PC-3 (cell line): ENCODE measurements around the gene CMSS1. TPM values are rescaled to one million over a fixed set of nuclear protein-coding genes. Genes with fewer than 3 reads are reported as not detected.

ENCODE experiments used
- ATAC-seq: fragments of 200-7000 bp; cut with Tn5 transposase; 2 replicates; pipeline ENCODE4 v1.9.1; 2020; ENCODE audit warnings: mild to moderate bottlenecking, moderate library complexity
- BruUV-seq: library from RNA; stranded (reverse); fragments of 400-500 nt; replicated peaks from 2 replicates; lab custom pipeline; 2021; lab: Mats Ljungman, UMichigan
- CTCF ChIA-PET: fragments of 300-600 bp; sonication (Branson Sonifier 250); formaldehyde crosslinking; loops from one replicate; lab custom pipeline; 2022; ENCODE audit warnings: antibody characterized with exemption; lab: Charles Lee
- POLR2A ChIA-PET: fragments of 300-600 bp; sonication (Branson Sonifier 250); formaldehyde crosslinking; loops from one replicate; lab custom pipeline; 2022; ENCODE audit warnings: antibody characterized with exemption; ENCODE audit not compliant: unreplicated experiment; lab: Charles Lee
- DNase-seq: peaks from one replicate; pipeline ENCODE4 v3.0.0-alpha.2; 2015
- H2AFZ ChIP-seq: fragments of 300-600 bp; sonication (generic); 2 replicates; pipeline ENCODE4 v1.6.0; 2016; ENCODE audit warnings: antibody characterized with exemption, low read length
- H3F3A ChIP-seq: fragments of 300-600 bp; sonication (generic); one replicate; pipeline ENCODE4 v1.6.0; 2017; ENCODE audit warnings: antibody characterized with exemption, low read length, control low read depth, mild to moderate bottlenecking; ENCODE audit not compliant: unreplicated experiment
- H3K27ac ChIP-seq: fragments of 300-600 bp; sonication (generic); 2 replicates; pipeline ENCODE4 v1.5.1; 2016; ENCODE audit warnings: mild to moderate bottlenecking, low read length
- H3K27me3 ChIP-seq: fragments of 300-600 bp; sonication (generic); 2 replicates; pipeline ENCODE4 v1.6.1; 2016; ENCODE audit warnings: low read length, mixed read lengths
- H3K36me3 ChIP-seq: fragments of 300-600 bp; sonication (generic); 2 replicates; pipeline ENCODE4 v1.6.1; 2016; ENCODE audit warnings: low read depth, mixed run types, low read length, mixed read lengths
- H3K4me1 ChIP-seq: fragments of 300-600 bp; sonication (generic); 2 replicates; pipeline ENCODE4 v1.5.1; 2016; ENCODE audit warnings: low read length; ENCODE audit not compliant: insufficient read depth
- H3K4me2 ChIP-seq: fragments of 300-600 bp; sonication (generic); 2 replicates; pipeline ENCODE4 v1.6.0; 2016; ENCODE audit warnings: low read length
- H3K4me3 ChIP-seq: fragments of 300-600 bp; sonication (generic); 2 replicates; pipeline ENCODE4 v1.5.1; 2016; ENCODE audit warnings: mild to moderate bottlenecking, low read length, mixed read lengths
- H3K79me2 ChIP-seq: fragments of 300-600 bp; sonication (generic); 2 replicates; pipeline ENCODE4 v1.6.1; 2017; ENCODE audit warnings: low read length, mixed read lengths
- H3K9ac ChIP-seq: fragments of 300-600 bp; sonication (generic); 2 replicates; pipeline ENCODE4 v1.6.0; 2016; ENCODE audit warnings: mild to moderate bottlenecking, low read length
- H3K9me2 ChIP-seq: fragments of 300-600 bp; sonication (generic); replicated peaks from 2 replicates; pipeline ENCODE4 v1.6.1; 2016; ENCODE audit warnings: mixed run types, low read length, mixed read lengths
- H3K9me3 ChIP-seq: fragments of 300-600 bp; sonication (generic); 2 replicates; pipeline ENCODE4 v1.6.1; 2016; ENCODE audit warnings: low read length, mixed read lengths
- H4K20me1 ChIP-seq: fragments of 300-600 bp; sonication (generic); 2 replicates; pipeline ENCODE4 v1.6.1; 2016; ENCODE audit warnings: low read length, mixed read lengths
- EZH2 ChIP-seq: fragments of 300-600 bp; sonication (generic); IDR thresholded peaks from one replicate; pipeline ENCODE4 v1.6.1; 2017; ENCODE audit warnings: antibody characterized with exemption, mild to moderate bottlenecking, low read length; ENCODE audit not compliant: unreplicated experiment
- EZH2phosphoT487 ChIP-seq: fragments of 300-600 bp; sonication (generic); IDR thresholded peaks from 2 replicates; pipeline ENCODE4 v1.6.1; 2018; ENCODE audit warnings: mild to moderate bottlenecking, antibody characterized with exemption, low read length, borderline replicate concordance
- intact Hi-C: fragments of 100-400 bp; cut with micrococcal nuclease; formaldehyde crosslinking; loops from 2 replicates; pipeline ENCODE4 v1.9.0; 2023
- total RNA-seq: library from RNA; depleted of rRNA; stranded (reverse); fragments of >200 nt; gene quantifications from 2 replicates; pipeline ENCODE4 v1.2.3, GENCODE V29; 2014
- TF ChIP-seq, protein P1 (sequence below): fragments of 300-600 bp; sonication (generic); conservative IDR thresholded peaks from 2 replicates; pipeline ENCODE4 v1.5.1; 2017; ENCODE audit warnings: antibody characterized with exemption, low read depth, mild to moderate bottlenecking, low read length

The CMSS1 gene
- total RNA-seq, 1 experiment from 2014 or later = 63.1 TPM

DNA sequence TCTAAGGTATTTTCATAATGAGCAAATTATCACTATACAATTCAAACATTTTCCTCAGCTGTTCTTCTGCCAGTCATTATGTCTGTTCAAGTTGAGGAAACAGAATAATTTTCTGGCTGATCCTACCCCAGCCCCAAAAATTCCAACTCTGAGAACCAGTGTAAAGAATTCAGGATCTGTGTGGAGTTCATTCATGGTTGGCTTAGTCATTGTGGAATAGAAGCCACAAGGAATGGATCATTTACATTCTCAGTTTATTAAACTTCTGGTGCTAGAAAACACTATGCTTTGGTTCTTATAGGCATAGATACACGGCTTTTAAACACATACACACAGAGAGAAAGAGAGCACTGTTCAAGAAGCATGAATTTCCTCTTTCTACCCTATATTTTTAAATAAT lies 134.6 kb downstream of the CMSS1 start:
- POLR2A ChIA-PET = no interaction called here
- Histone ChIP-seq H2AFZ (no peak overlapping the region), H3K4me2 (no peak overlapping the region), H3K4me1 (peaks cover 9% of the 10 kb centered on the region), H3K36me3 (no peaks in the 10 kb centered on the region), H3K27me3 (no peaks in the 10 kb centered on the region), H3K9me2 (no peaks in the 10 kb centered on the region), H3K9me3 (no peaks in the 10 kb centered on the region), H3K4me3 (no peak overlapping the region), H3K9ac (no peak overlapping the region), H3F3A (no peaks in the 10 kb centered on the region), H3K79me2 (no peaks in the 10 kb centered on the region), H3K27ac (no peak overlapping the region), H4K20me1 (no peaks in the 10 kb centered on the region)
- DNase-seq (peak; percentile 49), ATAC-seq (no peak)
- BruUV-seq = no TSS peak
- TF ChIP-seq EZH2phosphoT487 = no peak
- no peak for TF ChIP-seq EZH2
- TF ChIP-seq, protein P1, sequence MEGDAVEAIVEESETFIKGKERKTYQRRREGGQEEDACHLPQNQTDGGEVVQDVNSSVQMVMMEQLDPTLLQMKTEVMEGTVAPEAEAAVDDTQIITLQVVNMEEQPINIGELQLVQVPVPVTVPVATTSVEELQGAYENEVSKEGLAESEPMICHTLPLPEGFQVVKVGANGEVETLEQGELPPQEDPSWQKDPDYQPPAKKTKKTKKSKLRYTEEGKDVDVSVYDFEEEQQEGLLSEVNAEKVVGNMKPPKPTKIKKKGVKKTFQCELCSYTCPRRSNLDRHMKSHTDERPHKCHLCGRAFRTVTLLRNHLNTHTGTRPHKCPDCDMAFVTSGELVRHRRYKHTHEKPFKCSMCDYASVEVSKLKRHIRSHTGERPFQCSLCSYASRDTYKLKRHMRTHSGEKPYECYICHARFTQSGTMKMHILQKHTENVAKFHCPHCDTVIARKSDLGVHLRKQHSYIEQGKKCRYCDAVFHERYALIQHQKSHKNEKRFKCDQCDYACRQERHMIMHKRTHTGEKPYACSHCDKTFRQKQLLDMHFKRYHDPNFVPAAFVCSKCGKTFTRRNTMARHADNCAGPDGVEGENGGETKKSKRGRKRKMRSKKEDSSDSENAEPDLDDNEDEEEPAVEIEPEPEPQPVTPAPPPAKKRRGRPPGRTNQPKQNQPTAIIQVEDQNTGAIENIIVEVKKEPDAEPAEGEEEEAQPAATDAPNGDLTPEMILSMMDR = no peak
- intact Hi-C loops = no loop called here
- CTCF ChIA-PET = no interaction called here

DNA sequence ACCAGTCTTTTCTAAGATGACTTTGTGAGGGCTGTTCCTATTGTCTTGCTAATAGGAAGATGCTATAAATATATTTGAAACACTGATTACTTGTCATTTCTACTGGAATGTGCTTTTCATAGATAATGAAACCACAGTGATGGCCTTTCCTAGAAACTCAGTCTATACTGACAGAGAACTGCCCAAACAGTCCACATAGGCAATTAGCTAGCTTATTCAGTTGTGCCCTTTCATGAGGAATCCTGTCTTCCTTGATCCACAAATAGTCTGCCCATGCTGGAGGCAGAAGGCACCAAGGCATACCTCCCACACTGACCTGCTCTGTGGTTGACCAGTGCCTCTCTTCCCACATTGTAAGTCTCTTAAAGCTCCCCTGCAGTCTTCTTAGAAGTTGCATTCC lies 135.9 kb downstream of the CMSS1 start:
- Histone ChIP-seq H3K27ac (no peak overlapping the region), H3K4me1 (peaks cover 9% of the 10 kb centered on the region), H3K36me3 (no peaks in the 10 kb centered on the region), H3K9me3 (no peaks in the 10 kb centered on the region), H3K4me2 (no peak overlapping the region), H3K9ac (no peak overlapping the region), H3K9me2 (no peaks in the 10 kb centered on the region), H3K4me3 (no peak overlapping the region), H2AFZ (no peak overlapping the region), H3K79me2 (no peaks in the 10 kb centered on the region), H3F3A (no peaks in the 10 kb centered on the region), H3K27me3 (no peaks in the 10 kb centered on the region), H4K20me1 (no peaks in the 10 kb centered on the region)
- TF ChIP-seq, protein P1 = no peak
- no peak for TF ChIP-seq EZH2
- no peak for TF ChIP-seq EZH2phosphoT487
- intact Hi-C loops = no loop called here
- DNase-seq = no peak
- POLR2A ChIA-PET = no interaction called here
- ATAC-seq = no peak
- CTCF ChIA-PET = interaction anchor here (0.6 kb wide), 1 partner anchor 111 kb away, joined by 4 read pairs; no protein-coding TSS in a partner anchor
- no TSS peak for BruUV-seq

DNA sequence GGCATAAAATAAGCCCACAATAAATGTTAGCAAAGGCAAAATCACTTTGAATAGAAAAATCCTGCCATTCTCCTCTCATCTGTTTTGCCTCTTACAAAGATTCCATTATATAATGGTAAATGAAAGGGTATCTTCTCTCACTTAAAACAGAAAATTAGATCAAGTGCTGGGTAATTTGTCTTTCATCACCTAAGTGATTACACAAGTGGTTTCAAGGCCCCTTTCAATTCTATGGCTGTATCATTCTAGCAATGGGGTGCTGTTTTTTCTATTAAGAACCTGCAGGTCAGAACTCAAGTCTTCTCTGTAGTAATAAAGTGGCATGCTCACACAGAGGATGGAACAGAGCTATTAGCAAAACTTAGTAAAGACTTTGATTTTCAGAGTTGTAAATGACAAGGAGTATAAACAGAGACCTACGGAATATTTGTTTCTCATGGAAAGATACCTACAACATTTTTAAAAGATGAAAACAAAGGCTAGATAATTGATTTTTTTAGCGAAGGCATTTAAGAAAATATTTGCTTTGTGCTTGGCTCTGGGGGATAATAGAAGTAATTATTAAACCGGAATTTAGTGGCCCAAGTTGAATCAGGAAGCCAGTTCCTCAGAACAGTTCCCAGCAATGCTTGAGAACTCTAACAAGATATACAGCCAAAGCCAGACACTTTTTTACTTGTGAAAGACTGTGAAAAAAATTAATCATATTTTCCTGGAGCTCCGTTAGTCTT lies 137.4 kb downstream of the CMSS1 start:
- Histone ChIP-seq H3K79me2 (no peaks in the 10 kb centered on the region), H3K4me2 (no peak overlapping the region), H3K9me2 (no peaks in the 10 kb centered on the region), H3K27me3 (no peaks in the 10 kb centered on the region), H3K4me1 (peaks cover 5% of the 10 kb centered on the region), H3K4me3 (no peak overlapping the region), H3K9me3 (no peaks in the 10 kb centered on the region), H4K20me1 (no peaks in the 10 kb centered on the region), H3F3A (no peaks in the 10 kb centered on the region), H2AFZ (no peak overlapping the region), H3K27ac (no peak overlapping the region), H3K36me3 (no peaks in the 10 kb centered on the region), H3K9ac (no peak overlapping the region)
- no TSS peak for BruUV-seq
- no peak for TF ChIP-seq EZH2
- POLR2A ChIA-PET = no interaction called here
- CTCF ChIA-PET = no interaction called here
- DNase-seq = no peak
- no peak for ATAC-seq
- intact Hi-C loops = no loop called here
